SK-N-SH treated with all-trans-retinoic acid at 6 μM for 48 hours (cell line): ENCODE measurements around the gene MED31.

Experiments
- CSRNP3 ChIP-seq: fragments of 250-450 bp; sonication (Bioruptor Pico); IDR thresholded peaks from 2 replicates; pipeline ENCODE4 v1.5.1; 2021; ENCODE audit warnings: mild to moderate bottlenecking, moderate library complexity
- PATZ1 ChIP-seq: fragments of 250-450 bp; sonication (Bioruptor Pico); IDR thresholded peaks from 2 replicates; pipeline ENCODE4 v1.8.0; 2020; ENCODE audit warnings: mild to moderate bottlenecking, moderate library complexity, borderline replicate concordance
- ZFP3 ChIP-seq: fragments of 250-450 bp; sonication (Bioruptor Pico); IDR thresholded peaks from 2 replicates; pipeline ENCODE4 v1.5.0; 2020; ENCODE audit warnings: mild to moderate bottlenecking, moderate library complexity

- TF ChIP-seq PATZ1, result no peak
- no peak for TF ChIP-seq CSRNP3 (CRISPR knock-in tag)
- no peak for TF ChIP-seq ZFP3
Measured at GRCh38 chr17:6666077-6666521, 14.7 kb upstream of the MED31 start.
